Glutamatergic neuron (in vitro differentiated cells): Measurements from ENCODE around the gene ANKRD26. TPM values are rescaled to one million over a fixed set of nuclear protein-coding genes. Genes with fewer than 3 reads are reported as not detected.

ENCODE experiments used
- DNase-seq: peaks from one replicate; pipeline ENCODE4 v3.0.0; 2022
- H3K27ac Mint-ChIP-seq: one replicate; pipeline ENCODE4 v1.8.0; 2020; ENCODE audit warnings: mild to moderate bottlenecking, mixed read lengths, inconsistent platforms; ENCODE audit not compliant: unreplicated experiment
- H3K27me3 Mint-ChIP-seq: one replicate; pipeline ENCODE4 v1.8.0; 2020; ENCODE audit warnings: mild to moderate bottlenecking, moderate library complexity, mixed read lengths, inconsistent platforms; ENCODE audit not compliant: unreplicated experiment
- H3K36me3 Mint-ChIP-seq: one replicate; pipeline ENCODE4 v1.8.0; 2020; ENCODE audit warnings: mild to moderate bottlenecking, mixed read lengths, inconsistent platforms; ENCODE audit not compliant: unreplicated experiment
- H3K4me1 Mint-ChIP-seq: one replicate; pipeline ENCODE4 v1.8.0; 2020; ENCODE audit warnings: mild to moderate bottlenecking, low read depth, mixed read lengths, inconsistent platforms; ENCODE audit not compliant: unreplicated experiment
- H3K4me3 Mint-ChIP-seq: one replicate; pipeline ENCODE4 v1.8.0; 2020; ENCODE audit warnings: mild to moderate bottlenecking, mixed read lengths, inconsistent platforms; ENCODE audit not compliant: unreplicated experiment
- H3K9me3 Mint-ChIP-seq: one replicate; pipeline ENCODE4 v1.8.0; 2020; ENCODE audit warnings: mild to moderate bottlenecking, moderate library complexity, mixed read lengths, inconsistent platforms; ENCODE audit not compliant: unreplicated experiment
- long read RNA-seq: library from polyadenylated mRNA; unstranded; transcript quantifications from one replicate; pipeline ENCODE4 v2.0.0, GENCODE V29; 2020; ENCODE audit not compliant: unreplicated experiment
- total RNA-seq: library from RNA; stranded (reverse); fragmentation: NEBNext Ultra II Directional; extraction: Animal tissue kit (Norgen Biotek cat#: 25700); gene quantifications from one replicate; pipeline ENCODE4 v1.2.1, GENCODE V29; 2021; ENCODE audit not compliant: unreplicated experiment
- TF ChIP-seq, protein P1 (sequence below): fragments of 200-600 bp; sonication (generic); IDR thresholded peaks from one replicate; pipeline ENCODE4 v1.5.0; 2021; ENCODE audit not compliant: partially characterized antibody, unreplicated experiment

ANKRD26 gene
- 17.0 TPM for total RNA-seq
- long read RNA-seq, partial matches to known transcripts: 14 of 18 reads
- long read RNA-seq, other reads (novel, unspliced or antisense): 4 of 18 reads

DNA sequence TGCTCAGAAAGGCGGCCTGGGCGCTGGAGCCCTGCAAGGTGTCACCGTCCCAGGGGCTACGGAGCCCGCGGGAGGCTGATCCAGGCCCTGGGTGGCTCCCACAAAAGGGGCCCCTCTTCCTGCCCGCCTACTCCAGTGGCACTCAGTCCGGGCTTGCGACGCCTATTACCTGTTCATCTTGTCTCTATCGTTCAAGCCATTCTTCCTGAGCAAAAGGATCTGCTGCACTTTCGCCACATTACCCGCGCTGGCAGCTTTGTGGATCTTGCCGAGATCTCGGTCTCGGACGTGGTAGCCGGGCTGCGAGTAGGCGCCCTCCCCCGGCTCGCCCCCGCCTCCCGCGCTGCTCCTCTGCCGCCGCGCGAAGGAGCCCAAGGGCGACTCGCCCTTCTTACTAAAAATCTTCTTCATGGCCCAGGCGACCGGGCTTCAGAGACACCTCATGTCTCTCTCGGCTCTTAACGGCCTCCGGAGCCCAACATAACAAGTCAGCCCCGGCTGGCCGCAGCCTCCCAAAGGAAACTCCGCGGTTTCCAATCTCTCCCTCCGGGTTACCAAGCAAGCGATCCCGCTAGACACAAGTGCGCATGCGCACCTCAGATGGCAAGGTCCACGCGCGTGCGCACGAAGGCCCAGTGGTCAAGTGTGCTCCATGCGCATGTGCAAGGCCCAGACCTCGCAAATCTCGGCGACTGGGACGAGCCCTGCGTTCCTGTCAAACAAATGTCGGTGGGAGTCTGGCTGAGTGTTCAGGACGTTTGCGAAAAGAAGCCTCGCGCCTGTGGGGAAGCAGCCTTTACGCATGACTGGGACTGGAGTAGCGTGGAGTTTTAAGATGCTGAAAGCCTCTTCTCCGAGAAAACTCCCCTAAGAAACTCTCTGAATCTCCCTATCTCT, at the start of gene ANKRD26:
Gene ANKRD26 (minus strand): TSS at position 579 of the 897 bp plus-strand sequence. CDS start 168 bp downstream, at position 411.
- Mint-ChIP-seq H3K4me1 (peaks cover 8% of the 10 kb centered on the region), H3K27ac (peak within 1 kb of the TSS; percentile 99), H3K4me3 (peak within 1 kb of the TSS; percentile 99), H3K36me3 (no peaks in the 10 kb centered on the region), H3K27me3 (peaks cover 9% of the 10 kb centered on the region), H3K9me3 (peaks cover 11% of the 10 kb centered on the region)
- TF ChIP-seq, protein P1, sequence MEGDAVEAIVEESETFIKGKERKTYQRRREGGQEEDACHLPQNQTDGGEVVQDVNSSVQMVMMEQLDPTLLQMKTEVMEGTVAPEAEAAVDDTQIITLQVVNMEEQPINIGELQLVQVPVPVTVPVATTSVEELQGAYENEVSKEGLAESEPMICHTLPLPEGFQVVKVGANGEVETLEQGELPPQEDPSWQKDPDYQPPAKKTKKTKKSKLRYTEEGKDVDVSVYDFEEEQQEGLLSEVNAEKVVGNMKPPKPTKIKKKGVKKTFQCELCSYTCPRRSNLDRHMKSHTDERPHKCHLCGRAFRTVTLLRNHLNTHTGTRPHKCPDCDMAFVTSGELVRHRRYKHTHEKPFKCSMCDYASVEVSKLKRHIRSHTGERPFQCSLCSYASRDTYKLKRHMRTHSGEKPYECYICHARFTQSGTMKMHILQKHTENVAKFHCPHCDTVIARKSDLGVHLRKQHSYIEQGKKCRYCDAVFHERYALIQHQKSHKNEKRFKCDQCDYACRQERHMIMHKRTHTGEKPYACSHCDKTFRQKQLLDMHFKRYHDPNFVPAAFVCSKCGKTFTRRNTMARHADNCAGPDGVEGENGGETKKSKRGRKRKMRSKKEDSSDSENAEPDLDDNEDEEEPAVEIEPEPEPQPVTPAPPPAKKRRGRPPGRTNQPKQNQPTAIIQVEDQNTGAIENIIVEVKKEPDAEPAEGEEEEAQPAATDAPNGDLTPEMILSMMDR: no peak
- DNase-seq: peak; percentile 99

DNA sequence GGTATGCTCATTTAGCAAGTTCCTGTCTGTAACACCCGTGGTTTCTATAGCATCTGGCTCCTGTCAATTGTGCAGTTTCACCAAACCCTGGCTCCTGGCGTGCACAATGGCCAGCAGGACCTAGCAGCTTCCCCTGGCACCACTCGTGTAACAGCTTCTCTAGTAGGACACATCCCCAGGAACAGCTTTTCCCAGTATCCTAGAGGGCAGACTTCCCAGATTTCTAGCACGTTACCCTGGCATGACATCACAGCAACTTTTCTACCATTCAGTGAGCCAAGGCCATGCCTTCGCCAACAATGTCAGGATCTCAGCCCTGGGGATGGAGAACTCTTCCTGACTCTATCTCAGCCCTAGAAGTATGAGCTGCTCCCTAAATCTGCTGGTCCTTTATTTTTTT, 47.4 kb upstream of the ANKRD26 start:
- H3K9me3 Mint-ChIP-seq: no peaks in the 10 kb centered on the region
- no peaks in the 10 kb centered on the region for H3K27me3 Mint-ChIP-seq
- no peaks in the 10 kb centered on the region for H3K36me3 Mint-ChIP-seq
- DNase-seq: no peak
- H3K4me3 Mint-ChIP-seq: no peak overlapping the region
- peaks cover 10% of the 10 kb centered on the region for H3K4me1 Mint-ChIP-seq
- H3K27ac Mint-ChIP-seq: no peak overlapping the region
- TF ChIP-seq, protein P1: no peak

DNA sequence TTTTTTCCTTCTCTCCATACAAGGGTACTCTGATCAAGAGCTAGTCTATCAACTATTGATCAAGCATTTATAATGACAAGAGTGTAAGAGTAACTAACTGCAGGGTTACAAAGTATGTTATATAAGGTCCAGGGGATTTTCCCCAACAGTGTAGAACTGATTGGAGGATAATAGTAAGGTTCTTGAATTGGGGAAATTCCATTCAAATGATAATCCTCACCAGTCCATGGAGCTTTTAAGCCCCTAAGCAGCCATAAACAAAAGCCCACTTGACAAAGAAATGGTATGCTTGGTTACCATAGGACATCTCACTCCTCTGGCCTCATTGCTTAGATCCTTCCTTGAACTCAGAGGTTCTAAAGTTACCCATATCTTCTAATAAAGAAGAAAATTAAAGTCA, 45.6 kb upstream of the ANKRD26 start:
- Mint-ChIP-seq H3K4me3 (no peak overlapping the region), H3K36me3 (peaks cover 4% of the 10 kb centered on the region)
- DNase-seq: no peak

DNA sequence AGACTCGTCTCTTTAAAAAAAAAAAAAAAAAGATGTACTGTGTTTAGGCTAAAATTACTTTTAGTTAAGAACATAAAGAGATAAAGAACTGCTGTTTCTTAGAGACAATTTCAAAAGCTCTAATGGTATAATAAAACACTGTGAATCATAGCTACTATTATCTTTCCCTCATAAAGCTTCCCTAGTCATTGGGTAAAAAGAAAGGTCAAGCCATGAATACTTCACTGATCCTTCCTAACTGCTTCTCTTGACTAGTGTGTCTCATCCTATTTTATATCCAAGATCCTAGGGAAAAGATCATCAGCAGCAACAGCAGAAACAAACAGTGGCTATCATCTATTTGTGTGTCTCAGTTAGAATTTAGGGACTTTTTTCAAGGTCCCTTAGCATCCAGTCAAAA, 43.4 kb upstream of the ANKRD26 start:
- Mint-ChIP-seq H3K4me1 (no peaks in the 10 kb centered on the region), H3K36me3 (peaks cover 4% of the 10 kb centered on the region), H3K4me3 (no peak overlapping the region), H3K27ac (no peak overlapping the region), H3K9me3 (no peaks in the 10 kb centered on the region), H3K27me3 (no peaks in the 10 kb centered on the region)
- TF ChIP-seq, protein P1: no peak
- no peak for DNase-seq

More for the DNA sequence above, 45.6 kb upstream of the ANKRD26 start:
- TF ChIP-seq, protein P1: no peak
- peaks cover 4% of the 10 kb centered on the region for H3K4me1 Mint-ChIP-seq
- no peak overlapping the region for H3K27ac Mint-ChIP-seq
- no peaks in the 10 kb centered on the region for H3K27me3 Mint-ChIP-seq
- H3K9me3 Mint-ChIP-seq: no peaks in the 10 kb centered on the region

DNA sequence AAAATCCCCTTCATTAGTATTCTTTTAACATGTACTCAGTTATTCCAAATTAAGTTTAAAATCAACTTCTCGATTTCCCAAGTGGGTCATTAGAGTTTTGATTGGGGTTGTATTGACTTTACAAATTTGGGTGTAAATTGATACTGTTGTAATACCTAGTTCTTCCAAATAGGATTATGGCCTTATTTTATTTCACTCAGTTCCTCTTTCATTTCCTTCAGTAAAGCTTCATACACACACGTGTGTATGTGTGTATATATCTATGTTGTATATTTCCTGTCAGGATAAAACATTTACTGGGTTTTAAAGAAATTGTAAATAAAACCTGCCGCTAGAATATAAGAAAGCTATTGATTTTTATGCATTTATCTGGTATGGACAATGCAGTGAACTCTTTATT, 38.0 kb upstream of the ANKRD26 start:
- Mint-ChIP-seq H3K9me3 (no peaks in the 10 kb centered on the region), H3K27me3 (no peaks in the 10 kb centered on the region), H3K4me1 (no peaks in the 10 kb centered on the region), H3K27ac (no peak overlapping the region), H3K4me3 (no peak overlapping the region), H3K36me3 (peaks cover 4% of the 10 kb centered on the region)
- TF ChIP-seq, protein P1: no peak
- no peak for DNase-seq
